ENCODE results near the gene MYPOP.

Gene MYPOP

DNA sequence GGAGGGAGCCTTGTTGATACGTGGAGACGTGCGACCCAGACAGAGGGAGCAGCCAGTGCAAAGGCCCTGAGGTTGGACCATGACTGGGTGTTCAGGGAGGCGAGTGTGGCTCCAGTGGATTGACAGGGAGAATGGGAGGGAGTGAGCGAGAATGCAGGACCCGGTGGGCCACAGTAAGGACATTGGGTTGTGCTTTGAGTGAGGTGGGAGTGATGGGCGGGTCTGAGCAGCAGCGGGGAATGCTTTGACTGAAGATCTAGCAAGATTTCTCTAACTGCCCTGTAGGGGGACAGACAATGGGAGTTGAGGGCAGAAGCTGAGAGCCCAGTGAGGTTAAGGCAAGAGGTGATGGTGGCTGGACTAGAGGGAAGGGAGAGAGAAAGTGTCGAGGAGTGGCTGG lies 19.9 kb upstream of the MYPOP start:
- no peaks in the 10 kb centered on the region for H3K9me2 ChIP-seq (ENCODE audit: low read depth, low read length)
- no peak overlapping the region for H3K4me3 ChIP-seq (ENCODE audit: low read depth, low read length, poor library complexity, severe bottlenecking)
- H3K36me3 ChIP-seq (ENCODE audit: insufficient read depth, low read length) = no peaks in the 10 kb centered on the region
- 0 out of 2 replicates have a peak, but pooled peaks cover 4% of the 10 kb centered on the region for H3K27me3 ChIP-seq (ENCODE audit: insufficient read depth, low read length)
- no peaks in the 10 kb centered on the region for H3F3A ChIP-seq (ENCODE audit: insufficient read depth, low read length)
- H3K9me3 ChIP-seq (ENCODE audit: low read length) = no peaks in the 10 kb centered on the region
- TF ChIP-seq EZH2 (IDR thresholded peaks at IDR 0.05; ENCODE audit: borderline replicate concordance, low read length) = no peak
- TF ChIP-seq, protein P1, sequence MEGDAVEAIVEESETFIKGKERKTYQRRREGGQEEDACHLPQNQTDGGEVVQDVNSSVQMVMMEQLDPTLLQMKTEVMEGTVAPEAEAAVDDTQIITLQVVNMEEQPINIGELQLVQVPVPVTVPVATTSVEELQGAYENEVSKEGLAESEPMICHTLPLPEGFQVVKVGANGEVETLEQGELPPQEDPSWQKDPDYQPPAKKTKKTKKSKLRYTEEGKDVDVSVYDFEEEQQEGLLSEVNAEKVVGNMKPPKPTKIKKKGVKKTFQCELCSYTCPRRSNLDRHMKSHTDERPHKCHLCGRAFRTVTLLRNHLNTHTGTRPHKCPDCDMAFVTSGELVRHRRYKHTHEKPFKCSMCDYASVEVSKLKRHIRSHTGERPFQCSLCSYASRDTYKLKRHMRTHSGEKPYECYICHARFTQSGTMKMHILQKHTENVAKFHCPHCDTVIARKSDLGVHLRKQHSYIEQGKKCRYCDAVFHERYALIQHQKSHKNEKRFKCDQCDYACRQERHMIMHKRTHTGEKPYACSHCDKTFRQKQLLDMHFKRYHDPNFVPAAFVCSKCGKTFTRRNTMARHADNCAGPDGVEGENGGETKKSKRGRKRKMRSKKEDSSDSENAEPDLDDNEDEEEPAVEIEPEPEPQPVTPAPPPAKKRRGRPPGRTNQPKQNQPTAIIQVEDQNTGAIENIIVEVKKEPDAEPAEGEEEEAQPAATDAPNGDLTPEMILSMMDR (IDR thresholded peaks at IDR 0.05; ENCODE audit: low read length) = peak; percentile 36; the same call in 1 of the 2 replicates
- no peak overlapping the region for H3K27ac ChIP-seq (ENCODE audit: low read depth, low read length, poor library complexity, severe bottlenecking)
- no peak overlapping the region for H2AFZ ChIP-seq (ENCODE audit: low read length)
- no peak overlapping the region for H3K9ac ChIP-seq (ENCODE audit: low read length)
- no peaks in the 10 kb centered on the region for H4K20me1 ChIP-seq (ENCODE audit: insufficient read depth, low read length)
- H3K79me2 ChIP-seq (ENCODE audit: insufficient read depth, low read length) = no peaks in the 10 kb centered on the region
- no peaks in the 10 kb centered on the region for H3K4me1 ChIP-seq (ENCODE audit: insufficient read depth, low read length, severe bottlenecking)
- no peak overlapping the region for H3K4me2 ChIP-seq (ENCODE audit: low read length)

DNA sequence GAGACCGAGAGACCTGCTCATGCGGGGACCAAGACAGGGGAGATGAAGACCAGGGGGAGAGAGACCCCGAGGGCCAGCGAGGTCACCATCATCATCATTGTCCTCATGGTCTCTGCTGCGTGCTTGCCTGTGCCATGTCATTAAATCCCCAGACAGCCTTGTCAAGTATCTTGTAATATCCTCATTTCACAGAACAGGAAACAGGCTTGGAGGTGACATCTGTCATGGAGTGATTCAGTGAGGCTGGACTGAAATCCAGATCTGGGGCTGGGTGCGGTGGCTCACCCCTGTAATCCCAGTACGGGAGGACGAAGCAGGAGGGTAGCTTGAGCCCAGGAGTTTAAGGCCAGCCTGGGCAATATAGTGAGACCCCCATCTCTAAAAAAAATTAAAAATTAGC lies 18.0 kb upstream of the MYPOP start:
- Histone ChIP-seq H3K4me1 (ENCODE audit: insufficient read depth, low read length, severe bottlenecking) (no peaks in the 10 kb centered on the region), H3K36me3 (ENCODE audit: insufficient read depth, low read length) (no peaks in the 10 kb centered on the region), H3K4me3 (ENCODE audit: low read depth, low read length, poor library complexity, severe bottlenecking) (no peak overlapping the region), H3K9me3 (ENCODE audit: low read length) (no peaks in the 10 kb centered on the region), H4K20me1 (ENCODE audit: insufficient read depth, low read length) (no peaks in the 10 kb centered on the region), H3K79me2 (ENCODE audit: insufficient read depth, low read length) (no peaks in the 10 kb centered on the region), H3K27ac (ENCODE audit: low read depth, low read length, poor library complexity, severe bottlenecking) (no peak overlapping the region), H3K9me2 (ENCODE audit: low read depth, low read length) (no peaks in the 10 kb centered on the region), H3F3A (ENCODE audit: insufficient read depth, low read length) (no peaks in the 10 kb centered on the region), H2AFZ (ENCODE audit: low read length) (no peak overlapping the region), H3K27me3 (ENCODE audit: insufficient read depth, low read length) (0 out of 2 replicates have a peak, but pooled peaks cover 4% of the 10 kb centered on the region), H3K9ac (ENCODE audit: low read length) (no peak overlapping the region), H3K4me2 (ENCODE audit: low read length) (no peak overlapping the region)
- TF ChIP-seq EZH2 (IDR thresholded peaks at IDR 0.05; ENCODE audit: borderline replicate concordance, low read length) = no peak
- TF ChIP-seq, protein P1 (IDR thresholded peaks at IDR 0.05; ENCODE audit: low read length) = no peak

DNA sequence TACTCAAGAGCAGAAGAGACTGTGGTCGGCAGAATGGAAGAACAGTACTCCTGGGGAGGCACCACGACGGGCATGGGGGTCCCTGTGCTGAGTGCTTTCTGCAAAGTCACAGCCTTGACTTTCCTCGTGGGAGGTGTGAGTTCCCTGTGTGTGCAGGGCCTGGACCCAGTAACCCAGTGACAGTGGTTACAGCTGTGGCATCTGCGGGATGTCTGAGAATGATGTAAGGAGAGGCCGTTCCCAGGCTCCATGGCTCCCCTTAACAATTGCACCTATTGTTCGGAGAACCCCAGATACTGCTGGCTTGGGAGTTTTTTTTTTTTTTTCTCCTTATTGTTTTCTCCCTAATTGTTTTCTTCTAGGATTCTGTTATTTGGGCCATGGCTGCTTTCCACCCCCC lies 17.3 kb upstream of the MYPOP start:
- Histone ChIP-seq H3K4me2 (ENCODE audit: low read length) (no peak overlapping the region), H4K20me1 (ENCODE audit: insufficient read depth, low read length) (no peaks in the 10 kb centered on the region), H3K9ac (ENCODE audit: low read length) (no peak overlapping the region), H3F3A (ENCODE audit: insufficient read depth, low read length) (no peaks in the 10 kb centered on the region), H2AFZ (ENCODE audit: low read length) (no peak overlapping the region), H3K79me2 (ENCODE audit: insufficient read depth, low read length) (no peaks in the 10 kb centered on the region), H3K27me3 (ENCODE audit: insufficient read depth, low read length) (0 out of 2 replicates have a peak, but pooled peaks cover 4% of the 10 kb centered on the region), H3K4me1 (ENCODE audit: insufficient read depth, low read length, severe bottlenecking) (no peaks in the 10 kb centered on the region), H3K9me3 (ENCODE audit: low read length) (no peaks in the 10 kb centered on the region), H3K9me2 (ENCODE audit: low read depth, low read length) (no peaks in the 10 kb centered on the region), H3K27ac (ENCODE audit: low read depth, low read length, poor library complexity, severe bottlenecking) (no peak overlapping the region), H3K4me3 (ENCODE audit: low read depth, low read length, poor library complexity, severe bottlenecking) (no peak overlapping the region), H3K36me3 (ENCODE audit: insufficient read depth, low read length) (no peaks in the 10 kb centered on the region)
- TF ChIP-seq, protein P1 (IDR thresholded peaks at IDR 0.05; ENCODE audit: low read length) = no peak
- TF ChIP-seq EZH2 (IDR thresholded peaks at IDR 0.05; ENCODE audit: borderline replicate concordance, low read length) = no peak

Measured in OCI-LY1 (cell line).